GM12878 (cell line): Measurements from ENCODE around the gene COL4A5. TPM values are rescaled to one million over a fixed set of nuclear protein-coding genes. Genes with fewer than 3 reads are reported as not detected.

Experiments used
- ATAC-seq: fragments of 200-7000 bp; cut with Tn5 transposase; 3 replicates; pipeline ENCODE4 v1.9.1; 2020; ENCODE audit warnings: mild to moderate bottlenecking, moderate library complexity
- BruUV-seq: library from RNA; stranded (reverse); fragments of 400-500 nt; replicated peaks from 2 replicates; lab custom pipeline; 2021; lab: Mats Ljungman, UMichigan
- CTCF ChIA-PET: fragments of 300-600 bp; sonication (Branson Sonifier 250); formaldehyde crosslinking; extraction: SDS; loops from one replicate; lab custom pipeline; 2021; ENCODE audit warnings: inconsistent platforms; lab: Yijun Ruan, JAX
- POLR2A ChIA-PET: fragments of 350-600 bp; formaldehyde crosslinking; extraction: SDS; loops from one replicate; lab custom pipeline; 2021; ENCODE audit warnings: inconsistent platforms; lab: Charles Lee
- RAD21 ChIA-PET: fragments of 300-600 bp; sonication (Branson Sonifier 250); formaldehyde crosslinking; loops from one replicate; lab custom pipeline; 2023; ENCODE audit warnings: antibody characterized with exemption; ENCODE audit not compliant: unreplicated experiment; lab: Charles Lee
- SMC1A ChIA-PET: fragments of 300-600 bp; sonication (Branson Sonifier 250); formaldehyde crosslinking; loops from one replicate; lab custom pipeline; 2023; ENCODE audit not compliant: unreplicated experiment, uncharacterized antibody; lab: Charles Lee
- DNase-seq: peaks from one replicate; pipeline ENCODE4 v3.0.0-alpha.2; 2011; ENCODE audit warnings: low read depth, low spot score
- FAIRE-seq: peaks from 3 replicates; lab custom pipeline; 2011; peaks lifted over from hg19 to GRCh38; lab: Jason Lieb, UNC
- H2AFZ ChIP-seq: 2 replicates; pipeline ENCODE4 v1.6.0; 2011; ENCODE audit warnings: low read depth, low read length, control low read depth; ENCODE audit not compliant: control insufficient read depth
- H3K27ac ChIP-seq: 2 replicates; pipeline ENCODE4 v1.5.1; 2011; ENCODE audit warnings: control low read depth; ENCODE audit not compliant: control insufficient read depth, insufficient read depth
- H3K27me3 ChIP-seq, 2 experiments: replicated peaks in 1 of 2; 2 replicates each; pipeline versions ENCODE4 v1.6.0 to v1.6.1; 2011; ENCODE audit warnings: low read length in 1 of 2; ENCODE audit not compliant: control insufficient read depth in 2 of 2, insufficient read depth in 2 of 2
- H3K36me3 ChIP-seq, 2 experiments: 2 replicates each; pipeline ENCODE4 v1.5.1; 2011; ENCODE audit warnings: low read length in 1 of 2; ENCODE audit not compliant: control insufficient read depth in 2 of 2, insufficient read depth in 2 of 2
- H3K4me1 ChIP-seq: 2 replicates; pipeline ENCODE4 v1.6.1; 2011; ENCODE audit warnings: mild to moderate bottlenecking, low read length, moderate library complexity, mixed read lengths; ENCODE audit not compliant: control insufficient read depth, insufficient read depth
- H3K4me2 ChIP-seq: 2 replicates; pipeline ENCODE4 v1.6.0; 2011; ENCODE audit warnings: control low read depth; ENCODE audit not compliant: control insufficient read depth, insufficient read depth
- H3K4me3 ChIP-seq: fragments of 200-600 bp; sonication (generic); 2 replicates; pipeline ENCODE4 v1.5.1; 2016
- H3K79me2 ChIP-seq: 2 replicates; pipeline ENCODE4 v1.6.0; 2011; ENCODE audit warnings: low read length; ENCODE audit not compliant: control insufficient read depth, insufficient read depth
- H3K9ac ChIP-seq: 2 replicates; pipeline ENCODE4 v1.8.0; 2011; ENCODE audit warnings: low read length, control low read depth, mixed read lengths; ENCODE audit not compliant: control insufficient read depth, insufficient read depth
- H3K9me3 ChIP-seq: replicated peaks from 3 replicates; pipeline ENCODE4 v1.5.1; 2011; ENCODE audit warnings: mild to moderate bottlenecking, low read length; ENCODE audit not compliant: control insufficient read depth, insufficient read depth
- H4K20me1 ChIP-seq: 2 replicates; pipeline ENCODE4 v1.6.0; 2011; ENCODE audit not compliant: control insufficient read depth, insufficient read depth
- ATF3 ChIP-seq: IDR thresholded peaks from 2 replicates; pipeline ENCODE4 v1.6.1; 2011; ENCODE audit warnings: low read depth, mild to moderate bottlenecking, low read length, moderate library complexity, borderline replicate concordance; ENCODE audit errors: extremely low read depth
- BACH1 ChIP-seq: fragments of 450-650 bp; IDR thresholded peaks from 2 replicates; pipeline ENCODE4 v1.6.1; 2017; ENCODE audit warnings: mild to moderate bottlenecking, borderline replicate concordance
- E2F4 ChIP-seq: IDR thresholded peaks from 2 replicates; pipeline ENCODE4 v1.6.1; 2012; ENCODE audit warnings: low read depth, low read length, improper control_type of control experiment
- KLF5 ChIP-seq: fragments of 450-650 bp; IDR thresholded peaks from 2 replicates; pipeline ENCODE4 v1.6.1; 2014; ENCODE audit warnings: mild to moderate bottlenecking; ENCODE audit not compliant: partially characterized antibody
- MTA2 ChIP-seq: fragments of 450-650 bp; IDR thresholded peaks from 2 replicates; pipeline ENCODE4 v1.6.1; 2016; ENCODE audit warnings: low read depth, mild to moderate bottlenecking, moderate library complexity
- RAD21 ChIP-seq: IDR thresholded peaks from 2 replicates; pipeline ENCODE4 v1.6.1; 2011; ENCODE audit warnings: mild to moderate bottlenecking, low read depth, low read length, moderate library complexity; ENCODE audit not compliant: insufficient read depth
- SMC3 ChIP-seq: IDR thresholded peaks from 2 replicates; pipeline ENCODE4 v1.6.1; 2011; ENCODE audit warnings: low read length, improper control_type of control experiment, borderline replicate concordance
- TAF1 ChIP-seq: IDR thresholded peaks from 2 replicates; pipeline ENCODE4 v1.6.1; 2011; ENCODE audit warnings: mild to moderate bottlenecking, low read depth, low read length, borderline replicate concordance
- ZNF384 ChIP-seq: IDR thresholded peaks from 2 replicates; pipeline ENCODE4 v1.6.1; 2012; ENCODE audit warnings: low read depth, mild to moderate bottlenecking, low read length, improper control_type of control experiment, borderline replicate concordance
- WGBS: methylation state at CpG from one replicate; pipeline ENCODE4 v1.1.6; 2016; ENCODE audit warnings: low lambda C conversion rate; ENCODE audit not compliant: insufficient replicate concordance, insufficient coverage; ENCODE audit errors: missing lambda C conversion rate; 5-methylcytosine and 5-hydroxymethylcytosine counted together
- in situ Hi-C: fragments of 300-500 bp; cut with MboI; formaldehyde crosslinking; loops from 9 replicates; pipeline ENCODE4 v1.14.3; 2018; ENCODE audit warnings: mixed read lengths
- intact Hi-C: fragments of 100-400 bp; cut with micrococcal nuclease; formaldehyde crosslinking; loops from one replicate; pipeline ENCODE4 v1.14.2; 2022; ENCODE audit not compliant: unreplicated experiment
- polyA plus RNA-seq, 11 experiments: library from polyadenylated mRNA; depleted of rRNA in 4 of 11; unstranded in 6 of 11; stranded (reverse) in 5 of 11; fragments of >200 nt; fragmentation: Nextera tagmentation in 4 of 11; fragmentation: Illumina TruSeq in 1 of 11; extraction: Ambion mirVana in 4 of 11; extraction: Trizol in 1 of 11; gene quantifications; 1 replicate in 1 of 11; 2 replicates in 10 of 11; pipeline versions ENCODE4 v1.2.1 to v1.2.3, GENCODE V29; 2011 to 2016; ENCODE audit warnings: inconsistent platforms in 2 of 11, missing spikeins in 2 of 11, low read depth in 1 of 11
- total RNA-seq, 4 experiments: library from RNA; depleted of rRNA in 3 of 4; stranded (reverse); fragments of >200 nt in 3 of 4; fragmentation: Illumina TruSeq in 1 of 4; extraction: Trizol in 1 of 4; gene quantifications; 2 replicates each; pipeline versions ENCODE4 v1.2.1 to v1.2.3, GENCODE V29; 2013 to 2021
- TF ChIP-seq, protein P1 (sequence below): IDR thresholded peaks from 2 replicates; pipeline ENCODE4 v1.6.1; 2012; ENCODE audit warnings: low read depth, low read length, improper control_type of control experiment
- TF ChIP-seq, protein P2 (sequence below): IDR thresholded peaks from 2 replicates; pipeline ENCODE4 v1.6.1; 2011; ENCODE audit warnings: borderline replicate concordance, low read depth, mild to moderate bottlenecking, moderate library complexity, low read length; ENCODE audit not compliant: insufficient read depth, poor library complexity, severe bottlenecking
- TF ChIP-seq, protein P3 (sequence below): fragments of 150-350 bp; IDR thresholded peaks from 2 replicates; pipeline ENCODE4 v1.6.1; 2016; ENCODE audit warnings: low read depth, low read length

COL4A5 gene
- total and polyA plus RNA-seq, 10 of the 15 experiments (the other 5 are each of a cell fraction or from before 2014, with no cell fraction given): 0.13 to 2.8 (median 0.38) TPM; not detected in 1

- TF ChIP-seq ATF3 (no peak), BACH1 (no peak), MTA2 (no peak), E2F4 (no peak), ZNF384 (no peak)
- TF ChIP-seq, protein P1, sequence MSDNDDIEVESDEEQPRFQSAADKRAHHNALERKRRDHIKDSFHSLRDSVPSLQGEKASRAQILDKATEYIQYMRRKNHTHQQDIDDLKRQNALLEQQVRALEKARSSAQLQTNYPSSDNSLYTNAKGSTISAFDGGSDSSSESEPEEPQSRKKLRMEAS: no peak
- TF ChIP-seq, protein P2, sequence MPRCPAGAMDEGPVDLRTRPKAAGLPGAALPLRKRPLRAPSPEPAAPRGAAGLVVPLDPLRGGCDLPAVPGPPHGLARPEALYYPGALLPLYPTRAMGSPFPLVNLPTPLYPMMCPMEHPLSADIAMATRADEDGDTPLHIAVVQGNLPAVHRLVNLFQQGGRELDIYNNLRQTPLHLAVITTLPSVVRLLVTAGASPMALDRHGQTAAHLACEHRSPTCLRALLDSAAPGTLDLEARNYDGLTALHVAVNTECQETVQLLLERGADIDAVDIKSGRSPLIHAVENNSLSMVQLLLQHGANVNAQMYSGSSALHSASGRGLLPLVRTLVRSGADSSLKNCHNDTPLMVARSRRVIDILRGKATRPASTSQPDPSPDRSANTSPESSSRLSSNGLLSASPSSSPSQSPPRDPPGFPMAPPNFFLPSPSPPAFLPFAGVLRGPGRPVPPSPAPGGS: no peak
Observed at GRCh38 chrX:108442901-108443464, 3.3 kb downstream of the COL4A5 start (continued).

GRCh38 chrX:108447303-108447702, 7.7 kb downstream of the COL4A5 start:
- H3K27me3 ChIP-seq: no peaks in the 10 kb centered on the region
- SMC1A ChIA-PET: no interaction called here
- no peak overlapping the region for H3K27ac ChIP-seq
- H3K4me1 ChIP-seq: no peaks in the 10 kb centered on the region
- H3K79me2 ChIP-seq: no peaks in the 10 kb centered on the region
- no peak overlapping the region for H3K4me3 ChIP-seq
- no peak for ATAC-seq
- BruUV-seq: no TSS peak
- no peak for FAIRE-seq
- H3K36me3 ChIP-seq: no peaks in the 10 kb centered on the region
- no peak for DNase-seq
- RAD21 ChIA-PET: no interaction called here
- no peak overlapping the region for H3K4me2 ChIP-seq
- 25% methylated on average over 2 of the region's 2 CpGs for whole genome bisulfite sequencing
- CTCF ChIA-PET: interaction anchor here (1.3 kb wide), 2 partner anchors 12 to 146 kb away, joined by 3 read pairs; no protein-coding TSS in a partner anchor
- in situ Hi-C loops (no loop called here), intact Hi-C loops (no loop called here)
- H3K9ac ChIP-seq: no peak overlapping the region
- no peaks in the 10 kb centered on the region for H4K20me1 ChIP-seq
- H2AFZ ChIP-seq: no peak overlapping the region
- POLR2A ChIA-PET: no interaction called here
- no peak for TF ChIP-seq KLF5
- no peak for TF ChIP-seq RAD21
- TF ChIP-seq SMC3: no peak
- TF ChIP-seq E2F4: no peak
- TF ChIP-seq, protein P3, sequence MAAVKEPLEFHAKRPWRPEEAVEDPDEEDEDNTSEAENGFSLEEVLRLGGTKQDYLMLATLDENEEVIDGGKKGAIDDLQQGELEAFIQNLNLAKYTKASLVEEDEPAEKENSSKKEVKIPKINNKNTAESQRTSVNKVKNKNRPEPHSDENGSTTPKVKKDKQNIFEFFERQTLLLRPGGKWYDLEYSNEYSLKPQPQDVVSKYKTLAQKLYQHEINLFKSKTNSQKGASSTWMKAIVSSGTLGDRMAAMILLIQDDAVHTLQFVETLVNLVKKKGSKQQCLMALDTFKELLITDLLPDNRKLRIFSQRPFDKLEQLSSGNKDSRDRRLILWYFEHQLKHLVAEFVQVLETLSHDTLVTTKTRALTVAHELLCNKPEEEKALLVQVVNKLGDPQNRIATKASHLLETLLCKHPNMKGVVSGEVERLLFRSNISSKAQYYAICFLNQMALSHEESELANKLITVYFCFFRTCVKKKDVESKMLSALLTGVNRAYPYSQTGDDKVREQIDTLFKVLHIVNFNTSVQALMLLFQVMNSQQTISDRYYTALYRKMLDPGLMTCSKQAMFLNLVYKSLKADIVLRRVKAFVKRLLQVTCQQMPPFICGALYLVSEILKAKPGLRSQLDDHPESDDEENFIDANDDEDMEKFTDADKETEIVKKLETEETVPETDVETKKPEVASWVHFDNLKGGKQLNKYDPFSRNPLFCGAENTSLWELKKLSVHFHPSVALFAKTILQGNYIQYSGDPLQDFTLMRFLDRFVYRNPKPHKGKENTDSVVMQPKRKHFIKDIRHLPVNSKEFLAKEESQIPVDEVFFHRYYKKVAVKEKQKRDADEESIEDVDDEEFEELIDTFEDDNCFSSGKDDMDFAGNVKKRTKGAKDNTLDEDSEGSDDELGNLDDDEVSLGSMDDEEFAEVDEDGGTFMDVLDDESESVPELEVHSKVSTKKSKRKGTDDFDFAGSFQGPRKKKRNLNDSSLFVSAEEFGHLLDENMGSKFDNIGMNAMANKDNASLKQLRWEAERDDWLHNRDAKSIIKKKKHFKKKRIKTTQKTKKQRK: no peak
- TF ChIP-seq TAF1: no peak
- H3K9me3 ChIP-seq: no peaks in the 10 kb centered on the region
